Glomerular visceral epithelial cell (primary cell): ENCODE results near the gene RAB18.
A peak's percentile ranks its signal among the peaks of the same experiment; 100 is the strongest.
"Not testable (repeated sequence)": the region's sequence is repeated elsewhere in the genome, so short reads cannot be mapped to it uniquely, and the experiment has no call there.

Experiments used
- DNase-seq: peaks from one replicate; pipeline ENCODE4 v3.0.0-alpha.2; 2016; ENCODE audit errors: extremely low spot score

The RAB18 gene

DNA sequence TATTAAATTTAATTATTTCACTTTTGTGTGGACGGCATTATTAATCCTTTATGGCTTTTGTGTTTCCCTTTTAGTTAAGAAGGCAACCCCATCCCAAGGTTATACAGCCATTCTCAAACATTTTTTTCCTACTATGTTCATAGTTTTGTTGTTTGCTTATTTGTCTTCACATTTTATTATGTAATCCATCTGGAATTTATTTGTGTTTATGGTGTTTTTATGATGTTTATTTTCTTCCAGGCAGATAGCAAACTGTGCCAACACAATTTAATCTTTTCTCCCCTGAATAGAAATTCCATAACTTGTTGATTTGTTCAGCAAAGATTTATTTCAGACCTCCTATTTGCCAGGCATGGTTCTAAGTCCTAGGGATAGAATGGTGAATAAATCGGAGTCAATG, 42.9 kb downstream of the RAB18 start:
- no peak for DNase-seq

DNA sequence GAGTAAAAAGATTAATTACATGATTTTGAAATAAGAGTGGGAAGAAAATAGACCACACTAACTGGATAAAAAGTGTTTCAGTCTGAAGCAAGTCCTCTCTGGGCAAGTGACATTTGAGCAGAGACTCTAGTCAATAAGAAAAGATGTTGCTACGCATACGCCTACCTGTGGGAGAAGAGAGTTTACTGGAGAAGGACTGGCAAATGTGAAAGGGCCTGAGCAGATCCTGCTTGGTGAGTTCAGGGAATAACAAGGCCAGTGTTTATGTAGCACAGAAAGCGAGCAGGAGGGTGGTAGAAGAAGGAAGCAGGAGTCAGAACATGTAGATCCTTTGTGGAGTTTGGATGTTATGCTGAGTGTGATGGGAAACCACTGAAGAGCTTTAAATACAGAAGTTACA, 43.4 kb downstream of the RAB18 start:
- no peak for DNase-seq

DNA sequence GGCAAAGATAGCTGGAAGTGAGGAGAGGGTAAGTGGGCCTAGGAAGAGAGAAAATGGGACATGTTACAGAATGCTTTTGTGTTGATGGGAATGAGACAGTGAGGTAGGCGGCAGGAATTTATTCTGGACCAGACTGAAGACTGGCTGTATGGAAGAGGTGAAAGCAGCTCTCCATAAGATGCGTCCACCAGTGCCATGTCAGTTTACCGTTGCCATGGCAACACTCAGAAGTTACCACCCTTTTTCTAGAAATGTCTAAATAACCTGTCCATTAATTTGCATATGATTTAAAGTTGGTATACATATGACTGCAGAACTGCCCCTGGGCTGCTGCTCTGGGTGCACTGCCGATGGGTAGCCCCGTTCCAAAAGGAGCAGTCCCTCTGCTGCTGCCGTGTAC, 46.7 kb downstream of the RAB18 start:
- DNase-seq = no peak

DNA sequence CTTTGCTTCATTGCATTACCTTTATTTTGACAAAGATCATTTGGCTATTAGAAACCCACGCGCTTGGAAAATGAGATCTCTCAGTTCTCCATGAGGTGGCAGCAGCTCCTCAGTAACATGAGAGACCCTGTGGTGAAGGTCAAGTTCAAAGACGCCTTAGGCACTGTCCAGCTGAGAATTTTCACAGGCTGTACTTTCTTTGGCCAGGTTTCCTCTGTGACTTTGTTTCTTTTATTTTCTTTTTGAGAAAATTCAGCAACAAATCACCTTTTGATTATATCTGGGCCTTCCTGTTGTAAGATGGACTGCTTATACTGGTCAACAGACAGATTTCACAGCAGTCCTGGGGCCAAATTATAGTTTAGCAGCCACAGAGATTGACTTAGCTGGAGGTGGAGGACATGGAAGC, 54.5 kb downstream of the RAB18 start:
- peak; percentile 58 for DNase-seq

DNA sequence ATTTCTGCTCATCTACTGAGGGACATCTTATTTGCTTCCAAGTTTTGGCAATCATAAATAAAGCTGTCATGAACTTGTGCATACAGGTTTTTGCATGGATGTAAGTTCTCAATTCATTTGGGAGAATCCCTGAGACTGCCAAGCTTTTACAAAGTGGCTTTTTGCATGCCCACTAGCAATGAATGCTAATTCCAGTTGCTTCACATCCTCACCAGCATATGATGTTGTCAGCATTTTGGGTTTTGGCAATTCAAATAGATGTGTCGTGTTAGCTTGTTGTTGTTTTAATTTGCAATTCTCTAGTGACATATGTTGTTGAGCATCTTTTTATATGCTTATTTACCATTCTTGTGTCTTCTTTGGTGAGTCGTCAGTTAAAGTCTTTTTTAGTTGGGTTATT, 57.2 kb downstream of the RAB18 start:
- no peak for DNase-seq

DNA sequence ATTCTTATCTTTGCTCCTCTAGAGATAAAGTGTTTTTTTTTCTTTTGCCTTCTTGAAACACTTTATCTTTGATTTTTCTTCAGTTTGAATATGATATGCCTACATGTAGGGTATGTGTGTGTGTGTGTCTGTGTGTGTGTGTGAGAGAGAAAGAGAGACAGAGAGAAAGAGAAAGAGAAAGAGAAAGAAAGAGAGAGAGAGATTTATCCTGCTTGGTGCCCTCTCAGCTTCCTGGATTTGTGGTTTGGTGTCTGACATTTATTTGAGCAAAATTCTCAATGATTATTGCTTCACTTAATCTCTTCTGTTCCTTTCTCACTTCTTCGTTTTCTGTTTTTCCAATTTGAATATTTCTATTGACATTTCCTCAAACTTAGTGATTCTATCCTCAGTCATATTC, 60.3 kb downstream of the RAB18 start:
- DNase-seq = no peak

DNA sequence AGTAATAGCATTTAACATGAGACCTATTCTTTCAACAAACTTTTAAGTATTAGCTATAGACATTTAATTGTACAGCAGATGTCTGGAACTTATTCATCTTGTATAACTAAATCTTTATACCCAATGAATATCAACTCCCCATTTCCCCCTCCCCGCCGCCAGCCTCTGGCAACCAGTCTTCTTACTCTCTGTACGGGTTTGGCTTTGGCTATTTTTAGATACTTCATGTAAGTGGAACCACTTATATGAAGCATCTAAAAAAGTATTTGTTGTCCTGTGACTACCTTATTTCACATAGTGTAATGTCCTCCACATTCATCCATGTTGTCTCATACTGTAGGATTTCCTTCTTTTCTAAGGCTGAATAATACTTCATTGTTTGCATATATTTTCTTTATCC, 60.8 kb downstream of the RAB18 start:
- no peak for DNase-seq

DNA sequence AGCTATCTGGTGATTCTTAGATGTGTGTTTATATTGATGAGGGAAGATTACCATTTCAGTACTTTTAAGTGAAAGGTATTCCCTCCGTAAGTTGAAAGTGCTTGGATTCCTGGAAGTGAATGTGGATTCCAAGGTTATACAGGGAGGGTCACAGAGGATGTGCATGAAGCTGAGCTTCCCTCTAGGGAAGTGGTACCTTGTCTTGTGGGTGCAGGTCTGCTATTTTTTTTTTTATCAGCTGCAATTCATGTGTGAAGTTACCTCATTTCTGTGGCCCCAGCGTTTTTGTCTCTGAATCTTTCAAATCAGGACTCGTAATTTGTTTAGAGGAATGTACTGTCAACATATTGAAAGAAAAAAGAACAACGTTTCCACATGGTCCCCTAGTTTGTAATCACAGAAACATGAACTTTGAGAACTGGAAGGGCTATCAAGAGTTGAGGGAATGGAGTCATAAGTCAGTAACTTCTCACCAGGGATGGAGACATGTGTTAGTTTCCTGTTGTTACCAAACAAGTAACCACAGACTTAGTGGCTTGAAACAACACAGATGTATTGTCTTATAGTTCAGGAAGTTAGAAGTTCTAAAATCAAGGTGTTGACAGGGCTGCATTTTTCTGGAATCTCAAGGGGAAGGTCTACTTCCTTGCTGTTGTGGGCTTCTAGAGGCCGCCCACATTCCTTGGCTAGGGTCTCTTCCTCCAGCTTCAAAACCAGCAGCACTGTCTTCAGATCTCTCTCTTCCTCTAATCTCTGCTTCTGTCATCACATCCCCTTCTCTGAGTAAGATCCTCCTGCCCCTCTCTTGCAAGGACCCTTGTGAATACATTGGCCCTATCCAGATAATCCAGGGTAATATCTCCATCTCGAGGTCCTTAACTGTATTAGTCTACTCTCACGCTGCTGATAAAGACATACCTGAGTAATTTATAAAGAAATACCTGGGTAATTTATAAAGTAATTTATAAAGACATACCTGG, 64.4 kb downstream of the RAB18 start:
- DNase-seq = no peak

DNA sequence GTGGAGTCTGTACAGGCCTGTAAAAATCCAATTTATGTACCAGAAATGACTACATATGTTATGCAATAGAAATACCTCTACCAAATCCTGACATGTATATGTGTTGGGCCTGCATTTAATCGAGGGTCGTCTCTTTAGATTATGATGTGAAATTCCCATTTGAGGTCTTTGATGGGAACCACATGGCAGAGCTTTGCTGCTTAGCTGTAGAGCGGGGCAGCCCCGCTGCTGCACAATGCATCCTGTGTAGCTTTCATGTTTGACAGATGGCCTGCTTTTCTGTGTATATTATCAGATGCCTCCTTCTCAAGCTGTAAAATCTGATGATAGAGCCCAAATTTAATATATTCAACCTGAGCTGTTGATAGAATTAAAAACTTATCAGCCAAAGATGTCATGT, 65.8 kb downstream of the RAB18 start:
- DNase-seq = no peak

DNA sequence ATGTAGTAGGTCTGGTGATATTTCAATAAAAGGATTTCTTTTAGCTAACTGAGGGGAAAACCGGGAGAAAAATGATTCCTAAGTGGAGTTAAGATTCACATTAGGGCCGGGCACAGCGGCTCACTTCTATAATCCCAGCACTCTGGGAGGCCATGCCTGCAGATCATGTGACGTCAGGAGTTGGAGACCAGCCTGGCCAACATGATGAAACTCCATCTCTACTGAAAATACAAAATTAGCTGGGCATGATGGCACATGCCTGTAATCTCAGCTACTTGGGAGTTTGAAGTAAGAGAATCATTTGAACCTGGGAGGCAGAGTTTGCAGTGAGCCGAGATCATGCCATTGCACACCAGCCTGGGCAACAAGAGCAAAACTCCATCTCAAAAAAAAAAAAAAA, 72.9 kb downstream of the RAB18 start:
- DNase-seq = not testable (repeated sequence)

DNA sequence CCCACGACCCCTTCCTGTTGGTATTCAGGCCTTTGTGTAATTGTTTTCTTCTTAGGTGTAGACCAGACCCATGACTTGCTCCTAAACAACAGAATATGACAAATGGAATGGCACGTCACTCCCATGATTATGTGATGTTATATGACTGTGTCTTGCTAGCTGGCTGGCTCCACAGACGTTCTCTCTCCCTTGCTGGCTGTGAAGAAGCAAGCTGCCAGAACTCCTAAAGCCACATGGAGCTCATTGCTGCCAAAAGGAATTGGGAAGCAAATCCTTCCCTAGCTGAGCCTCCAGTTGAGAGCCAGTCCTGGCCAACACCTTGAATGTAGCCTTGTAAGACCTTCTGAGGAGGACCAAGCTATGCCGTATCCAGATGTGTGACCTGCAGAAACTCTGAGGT, 74.2 kb downstream of the RAB18 start:
- no peak for DNase-seq

DNA sequence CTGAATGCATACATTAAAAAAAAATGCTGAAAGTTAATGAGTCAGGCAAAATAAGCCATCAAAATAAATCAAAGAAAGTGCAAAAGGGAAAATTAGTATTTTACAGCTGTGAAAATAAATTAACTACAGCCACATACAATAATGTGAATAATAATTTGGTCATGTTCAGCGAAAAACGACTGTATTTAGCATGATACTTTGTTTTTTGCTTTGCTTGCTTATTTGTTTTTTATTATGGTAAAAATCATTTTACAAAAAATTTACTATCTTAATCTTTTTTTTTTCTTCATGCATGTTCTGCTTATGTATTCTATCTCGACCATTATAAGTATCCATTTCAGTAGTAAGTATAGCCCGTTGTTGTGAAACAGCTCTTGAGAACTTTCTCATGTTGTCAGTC, 77.1 kb downstream of the RAB18 start:
- no peak for DNase-seq

DNA sequence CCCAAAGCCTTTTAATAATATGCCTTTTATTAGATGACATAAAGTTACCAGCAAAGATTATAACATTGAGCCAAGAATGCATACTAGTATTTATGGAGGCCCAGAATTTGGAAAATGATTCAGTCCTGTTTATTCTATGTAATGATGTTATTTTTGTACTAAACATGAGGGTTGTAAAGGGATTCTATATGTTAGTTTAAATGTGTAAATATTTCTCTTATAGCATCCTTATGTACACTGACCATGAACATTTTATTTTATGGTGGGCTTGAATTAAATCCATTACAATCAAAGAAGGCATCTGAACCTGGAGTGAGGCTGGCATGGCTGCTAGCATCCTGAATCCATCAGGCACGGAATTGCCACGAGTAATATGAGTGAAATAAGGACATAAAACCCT, 80.2 kb downstream of the RAB18 start:
- DNase-seq = no peak
